ENCODE data around the gene ZNF532.

DNA sequence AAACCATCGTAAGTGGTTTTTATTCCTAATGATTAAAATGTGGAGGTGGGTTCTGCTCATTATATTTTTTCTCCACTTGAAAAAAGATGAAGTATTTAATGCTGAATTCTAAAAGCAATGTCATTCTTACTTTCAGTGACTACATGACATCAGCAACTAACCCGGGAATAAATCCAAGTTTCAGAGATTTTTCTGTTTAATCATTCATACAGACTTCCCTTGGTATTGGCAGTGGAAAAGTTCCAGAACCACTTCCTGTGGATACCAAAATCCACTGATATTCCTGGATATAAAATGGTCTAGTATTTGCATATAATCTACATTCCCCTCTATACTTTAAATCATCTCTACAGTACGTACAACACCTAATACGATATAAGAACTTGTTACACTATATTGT, 128.6 kb downstream of the ZNF532 start:
- no peak for TF ChIP-seq POLR2A (IDR thresholded peaks at IDR 0.05)
- TF ChIP-seq, protein P1, sequence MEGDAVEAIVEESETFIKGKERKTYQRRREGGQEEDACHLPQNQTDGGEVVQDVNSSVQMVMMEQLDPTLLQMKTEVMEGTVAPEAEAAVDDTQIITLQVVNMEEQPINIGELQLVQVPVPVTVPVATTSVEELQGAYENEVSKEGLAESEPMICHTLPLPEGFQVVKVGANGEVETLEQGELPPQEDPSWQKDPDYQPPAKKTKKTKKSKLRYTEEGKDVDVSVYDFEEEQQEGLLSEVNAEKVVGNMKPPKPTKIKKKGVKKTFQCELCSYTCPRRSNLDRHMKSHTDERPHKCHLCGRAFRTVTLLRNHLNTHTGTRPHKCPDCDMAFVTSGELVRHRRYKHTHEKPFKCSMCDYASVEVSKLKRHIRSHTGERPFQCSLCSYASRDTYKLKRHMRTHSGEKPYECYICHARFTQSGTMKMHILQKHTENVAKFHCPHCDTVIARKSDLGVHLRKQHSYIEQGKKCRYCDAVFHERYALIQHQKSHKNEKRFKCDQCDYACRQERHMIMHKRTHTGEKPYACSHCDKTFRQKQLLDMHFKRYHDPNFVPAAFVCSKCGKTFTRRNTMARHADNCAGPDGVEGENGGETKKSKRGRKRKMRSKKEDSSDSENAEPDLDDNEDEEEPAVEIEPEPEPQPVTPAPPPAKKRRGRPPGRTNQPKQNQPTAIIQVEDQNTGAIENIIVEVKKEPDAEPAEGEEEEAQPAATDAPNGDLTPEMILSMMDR (IDR thresholded peaks at IDR 0.05): no peak
